GM12878 (cell line): ENCODE measurements around the gene FRS3. TPM values are rescaled to one million over a fixed set of nuclear protein-coding genes. Genes with fewer than 3 reads are reported as not detected.
A peak's percentile ranks its signal among the peaks of the same experiment; 100 is the strongest.

ENCODE experiments used
- ATAC-seq: fragments of 200-7000 bp; cut with Tn5 transposase; 3 replicates; pipeline ENCODE4 v1.9.1; 2020; ENCODE audit warnings: mild to moderate bottlenecking, moderate library complexity
- BruUV-seq: library from RNA; stranded (reverse); fragments of 400-500 nt; replicated peaks from 2 replicates; lab custom pipeline; 2021; lab: Mats Ljungman, UMichigan
- CTCF ChIA-PET: fragments of 300-600 bp; sonication (Branson Sonifier 250); formaldehyde crosslinking; extraction: SDS; loops from one replicate; lab custom pipeline; 2021; ENCODE audit warnings: inconsistent platforms; lab: Yijun Ruan, JAX
- POLR2A ChIA-PET: fragments of 350-600 bp; formaldehyde crosslinking; extraction: SDS; loops from one replicate; lab custom pipeline; 2021; ENCODE audit warnings: inconsistent platforms; lab: Charles Lee
- RAD21 ChIA-PET: fragments of 300-600 bp; sonication (Branson Sonifier 250); formaldehyde crosslinking; loops from one replicate; lab custom pipeline; 2023; ENCODE audit warnings: antibody characterized with exemption; ENCODE audit not compliant: unreplicated experiment; lab: Charles Lee
- SMC1A ChIA-PET: fragments of 300-600 bp; sonication (Branson Sonifier 250); formaldehyde crosslinking; loops from one replicate; lab custom pipeline; 2023; ENCODE audit not compliant: unreplicated experiment, uncharacterized antibody; lab: Charles Lee
- DNase-seq: peaks from one replicate; pipeline ENCODE4 v3.0.0-alpha.2; 2011; ENCODE audit warnings: low read depth, low spot score
- FAIRE-seq: peaks from 3 replicates; lab custom pipeline; 2011; peaks lifted over from hg19 to GRCh38; lab: Jason Lieb, UNC
- H2AFZ ChIP-seq: 2 replicates; pipeline ENCODE4 v1.6.0; 2011; ENCODE audit warnings: low read depth, low read length, control low read depth; ENCODE audit not compliant: control insufficient read depth
- H3K27ac ChIP-seq: 2 replicates; pipeline ENCODE4 v1.5.1; 2011; ENCODE audit warnings: control low read depth; ENCODE audit not compliant: control insufficient read depth, insufficient read depth
- H3K27me3 ChIP-seq, 2 experiments: replicated peaks in 1 of 2; 2 replicates each; pipeline versions ENCODE4 v1.6.0 to v1.6.1; 2011; ENCODE audit warnings: low read length in 1 of 2; ENCODE audit not compliant: control insufficient read depth in 2 of 2, insufficient read depth in 2 of 2
- H3K36me3 ChIP-seq, 2 experiments: 2 replicates each; pipeline ENCODE4 v1.5.1; 2011; ENCODE audit warnings: low read length in 1 of 2; ENCODE audit not compliant: control insufficient read depth in 2 of 2, insufficient read depth in 2 of 2
- H3K4me1 ChIP-seq: 2 replicates; pipeline ENCODE4 v1.6.1; 2011; ENCODE audit warnings: mild to moderate bottlenecking, low read length, moderate library complexity, mixed read lengths; ENCODE audit not compliant: control insufficient read depth, insufficient read depth
- H3K4me2 ChIP-seq: 2 replicates; pipeline ENCODE4 v1.6.0; 2011; ENCODE audit warnings: control low read depth; ENCODE audit not compliant: control insufficient read depth, insufficient read depth
- H3K4me3 ChIP-seq: fragments of 200-600 bp; sonication (generic); 2 replicates; pipeline ENCODE4 v1.5.1; 2016
- H3K79me2 ChIP-seq: 2 replicates; pipeline ENCODE4 v1.6.0; 2011; ENCODE audit warnings: low read length; ENCODE audit not compliant: control insufficient read depth, insufficient read depth
- H3K9ac ChIP-seq: 2 replicates; pipeline ENCODE4 v1.8.0; 2011; ENCODE audit warnings: low read length, control low read depth, mixed read lengths; ENCODE audit not compliant: control insufficient read depth, insufficient read depth
- H3K9me3 ChIP-seq: replicated peaks from 3 replicates; pipeline ENCODE4 v1.5.1; 2011; ENCODE audit warnings: mild to moderate bottlenecking, low read length; ENCODE audit not compliant: control insufficient read depth, insufficient read depth
- H4K20me1 ChIP-seq: 2 replicates; pipeline ENCODE4 v1.6.0; 2011; ENCODE audit not compliant: control insufficient read depth, insufficient read depth
- CBX3 ChIP-seq: fragments of 200-600 bp; sonication (generic); IDR thresholded peaks from 2 replicates; pipeline ENCODE4 v1.6.1; 2016; ENCODE audit warnings: low read depth, borderline replicate concordance
- CREB1 ChIP-seq: IDR thresholded peaks from 2 replicates; pipeline ENCODE4 v1.6.1; 2012; ENCODE audit warnings: low read depth, mild to moderate bottlenecking, inconsistent platforms
- FOS ChIP-seq: IDR thresholded peaks from 3 replicates; pipeline ENCODE4 v1.6.1; 2011; ENCODE audit warnings: borderline replicate concordance; ENCODE audit not compliant: insufficient read length; ENCODE audit errors: extremely low read depth
- GABPA ChIP-seq: IDR thresholded peaks from 2 replicates; pipeline ENCODE4 v1.6.1; 2014; ENCODE audit warnings: antibody characterized with exemption, low read depth, mild to moderate bottlenecking, inconsistent platforms
- NR2C1 ChIP-seq: fragments of 450-650 bp; IDR thresholded peaks from 2 replicates; pipeline ENCODE4 v1.6.1; 2017; ENCODE audit warnings: antibody characterized with exemption, mild to moderate bottlenecking, moderate library complexity
- PAX5 ChIP-seq: IDR thresholded peaks from 2 replicates; pipeline ENCODE4 v1.6.1; 2011; ENCODE audit warnings: low read depth, low read length, borderline replicate concordance
- SREBF1 ChIP-seq: IDR thresholded peaks from 2 replicates; pipeline ENCODE4 v1.6.1; 2012; ENCODE audit warnings: mild to moderate bottlenecking, low read length
- ZNF622 ChIP-seq: fragments of 450-650 bp; IDR thresholded peaks from 2 replicates; pipeline ENCODE4 v1.6.1; 2017; ENCODE audit warnings: mild to moderate bottlenecking, inconsistent platforms
- WGBS: methylation state at CpG from one replicate; pipeline ENCODE4 v1.1.6; 2016; ENCODE audit warnings: low lambda C conversion rate; ENCODE audit not compliant: insufficient replicate concordance, insufficient coverage; ENCODE audit errors: missing lambda C conversion rate; 5-methylcytosine and 5-hydroxymethylcytosine counted together
- in situ Hi-C: fragments of 300-500 bp; cut with MboI; formaldehyde crosslinking; loops from 9 replicates; pipeline ENCODE4 v1.14.3; 2018; ENCODE audit warnings: mixed read lengths
- intact Hi-C: fragments of 100-400 bp; cut with micrococcal nuclease; formaldehyde crosslinking; loops from one replicate; pipeline ENCODE4 v1.14.2; 2022; ENCODE audit not compliant: unreplicated experiment
- polyA plus RNA-seq, 11 experiments: library from polyadenylated mRNA; depleted of rRNA in 4 of 11; unstranded in 6 of 11; stranded (reverse) in 5 of 11; fragments of >200 nt; fragmentation: Nextera tagmentation in 4 of 11; fragmentation: Illumina TruSeq in 1 of 11; extraction: Ambion mirVana in 4 of 11; extraction: Trizol in 1 of 11; gene quantifications; 1 replicate in 1 of 11; 2 replicates in 10 of 11; pipeline versions ENCODE4 v1.2.1 to v1.2.3, GENCODE V29; 2011 to 2016; ENCODE audit warnings: inconsistent platforms in 2 of 11, missing spikeins in 2 of 11, low read depth in 1 of 11
- total RNA-seq, 4 experiments: library from RNA; depleted of rRNA in 3 of 4; stranded (reverse); fragments of >200 nt in 3 of 4; fragmentation: Illumina TruSeq in 1 of 4; extraction: Trizol in 1 of 4; gene quantifications; 2 replicates each; pipeline versions ENCODE4 v1.2.1 to v1.2.3, GENCODE V29; 2013 to 2021

The FRS3 gene
- total and polyA plus RNA-seq, 10 of the 15 experiments (the other 5 are each of a cell fraction or from before 2014, with no cell fraction given) = 0.05 to 3.4 (median 1.5) TPM

GRCh38 chr6:41779336-41779735 lies 364 bp downstream of the FRS3 start:
- ChIA-PET CTCF (no interaction called here), RAD21 (interaction anchor here (0.6 to 1.0 kb wide), 5 partner anchors 48 to 267 kb away, joined by 3 to 5 read pairs (median 4); no protein-coding TSS in a partner anchor), SMC1A (interaction anchor here (0.6 kb wide), 1 partner anchor 266 kb away, joined by 3 read pairs; no protein-coding TSS in a partner anchor), POLR2A (no interaction called here)
- in situ Hi-C loops = no loop called here
- no TSS peak for BruUV-seq
- H3K4me2 ChIP-seq = peak overlapping the region; percentile 89
- peak overlapping the region; percentile 72 for H3K9ac ChIP-seq
- intact Hi-C loops = loop anchor here (5.0 kb wide), 2 partner anchors 72 to 412 kb away; no protein-coding TSS in a partner anchor
- no peak for DNase-seq
- no peak for TF ChIP-seq NR2C1
- no peak for TF ChIP-seq FOS
- TF ChIP-seq GABPA = no peak
- no peak for TF ChIP-seq ZNF622
- no peak for TF ChIP-seq CREB1
- TF ChIP-seq SREBF1 = no peak
- TF ChIP-seq CBX3 = no peak
- no peak for TF ChIP-seq PAX5
- H4K20me1 ChIP-seq = no peaks in the 10 kb centered on the region
- no peak for ATAC-seq
- H3K79me2 ChIP-seq = no peaks in the 10 kb centered on the region
- H3K27ac ChIP-seq = no peak overlapping the region
- no peak for FAIRE-seq
- peaks cover 0 to 3% of the 10 kb centered on the region in 2 experiments; a peak in 1 of 4 replicates for H3K36me3 ChIP-seq
- H3K9me3 ChIP-seq = no peaks in the 10 kb centered on the region
- peak overlapping the region; percentile 67 for H3K4me3 ChIP-seq
- peaks cover 13% of the 10 kb centered on the region for H3K4me1 ChIP-seq
- peak overlapping the region; percentile 51 for H2AFZ ChIP-seq
- H3K27me3 ChIP-seq = no peaks in the 10 kb centered on the region
- WGBS = 7% methylated on average over 5 of the region's 16 CpGs
